HepG2 (cell line): Measurements from ENCODE around the gene ZFAND3. TPM values are rescaled to one million over a fixed set of nuclear protein-coding genes. Genes with fewer than 3 reads are reported as not detected.

ENCODE experiments used
- CREM ChIP-seq, 2 experiments: sonication (generic) in 1 of 2; formaldehyde crosslinking in 1 of 2; IDR thresholded peaks; 2 replicates each; pipeline versions ENCODE4 v1.4.0 to v1.6.1; 2016 to 2020; ENCODE audit warnings: antibody characterized with exemption in 1 of 2, mild to moderate bottlenecking in 1 of 2, missing genetic modification reagents in 1 of 2
- EHMT2 ChIP-seq: fragments of 200-600 bp; sonication (generic); IDR thresholded peaks from 2 replicates; pipeline ENCODE4 v1.7.0; 2017; ENCODE audit warnings: antibody characterized with exemption, low read depth, low read length, borderline replicate concordance
- FOXJ3 ChIP-seq: sonication (generic); formaldehyde crosslinking; IDR thresholded peaks from 2 replicates; pipeline ENCODE4 v1.4.0; 2020; ENCODE audit warnings: missing genetic modification reagents, mild to moderate bottlenecking, borderline replicate concordance
- IKZF1 ChIP-seq: fragments of 450-650 bp; IDR thresholded peaks from 2 replicates; pipeline ENCODE4 v1.7.1; 2016
- IRF2 ChIP-seq: IDR thresholded peaks from 2 replicates; pipeline ENCODE4 v1.6.1; 2018; ENCODE audit warnings: missing genetic modification reagents, missing compliant biosample characterization
- KAT2B ChIP-seq: fragments of 150-350 bp; IDR thresholded peaks from 2 replicates; pipeline ENCODE4 v1.6.1; 2014; ENCODE audit warnings: low read depth, low read length, borderline replicate concordance
- KAT8 ChIP-seq: IDR thresholded peaks from 2 replicates; pipeline ENCODE4 v1.6.1; 2016; ENCODE audit warnings: missing genetic modification reagents, missing compliant biosample characterization
- KDM1A ChIP-seq: IDR thresholded peaks from 2 replicates; pipeline ENCODE4 v1.6.1; 2016; ENCODE audit warnings: missing compliant biosample characterization
- MAFK ChIP-seq, 2 experiments: IDR thresholded peaks in 1 of 2; conservative IDR thresholded peaks in 1 of 2; 2 replicates each; pipeline ENCODE4 v1.6.1; 2011; ENCODE audit warnings: improper control_type of control experiment in 2 of 2, low read length in 2 of 2
- MED1 ChIP-seq: sonication (generic); formaldehyde crosslinking; IDR thresholded peaks from 2 replicates; pipeline ENCODE4 v1.4.0; 2020; ENCODE audit warnings: missing genetic modification reagents
- MXI1 ChIP-seq: IDR thresholded peaks from 3 replicates; pipeline ENCODE4 v1.6.1; 2012; ENCODE audit warnings: low read depth, low read length, inconsistent platforms, borderline replicate concordance
- NFIC ChIP-seq: IDR thresholded peaks from 2 replicates; pipeline ENCODE4 v1.6.1; 2012; ENCODE audit warnings: mild to moderate bottlenecking, low read length, inconsistent platforms
- NFYB ChIP-seq: sonication (generic); formaldehyde crosslinking; IDR thresholded peaks from 2 replicates; pipeline ENCODE4 v1.4.0; 2020; ENCODE audit warnings: missing genetic modification reagents
- NKX3-1 ChIP-seq: sonication (generic); formaldehyde crosslinking; IDR thresholded peaks from 2 replicates; pipeline ENCODE4 v1.5.0; 2020; ENCODE audit warnings: missing genetic modification reagents
- POLR2G ChIP-seq: fragments of 200-400 bp; formaldehyde crosslinking; IDR thresholded peaks from 2 replicates; pipeline ENCODE4 v1.6.1; 2018; ENCODE audit warnings: mild to moderate bottlenecking, low read depth, low read length, moderate library complexity
- RXRB ChIP-seq: IDR thresholded peaks from 2 replicates; pipeline ENCODE4 v1.6.1; 2016; ENCODE audit warnings: borderline replicate concordance, missing genetic modification reagents, missing compliant biosample characterization
- TCF7 ChIP-seq: sonication (generic); IDR thresholded peaks from 2 replicates; pipeline ENCODE4 v1.6.1; 2016; ENCODE audit warnings: antibody characterized with exemption, low read depth
- TCF7L2 ChIP-seq: IDR thresholded peaks from 2 replicates; pipeline ENCODE4 v1.6.1; 2011; ENCODE audit warnings: mild to moderate bottlenecking, low read depth, low read length, moderate library complexity
- TEAD3 ChIP-seq: optimal IDR thresholded peaks from 2 replicates; pipeline ENCODE3; 2016; ENCODE audit warnings: borderline replicate concordance
- ZIK1 ChIP-seq: sonication (generic); formaldehyde crosslinking; IDR thresholded peaks from 2 replicates; pipeline ENCODE4 v1.5.0; 2020; ENCODE audit warnings: mild to moderate bottlenecking, low read depth, missing genetic modification reagents, borderline replicate concordance
- ZKSCAN8 ChIP-seq: IDR thresholded peaks from 2 replicates; pipeline ENCODE4 v1.6.1; 2016; ENCODE audit warnings: borderline replicate concordance, missing genetic modification reagents, missing compliant biosample characterization
- ZMYM3 ChIP-seq: sonication (generic); formaldehyde crosslinking; IDR thresholded peaks from 2 replicates; pipeline ENCODE4 v1.5.1; 2020; ENCODE audit warnings: mild to moderate bottlenecking, missing genetic modification reagents
- ZNF329 ChIP-seq: sonication (generic); formaldehyde crosslinking; IDR thresholded peaks from 2 replicates; pipeline ENCODE4 v1.9.0; 2021; ENCODE audit warnings: low read depth, mild to moderate bottlenecking, missing genetic modification reagents
- ZNF337 ChIP-seq: sonication (generic); formaldehyde crosslinking; IDR thresholded peaks from 2 replicates; pipeline ENCODE4 v1.5.1; 2020; ENCODE audit warnings: missing genetic modification reagents, low read depth, mild to moderate bottlenecking, borderline replicate concordance
- ZSCAN29 ChIP-seq: sonication (generic); formaldehyde crosslinking; conservative IDR thresholded peaks from 2 replicates; pipeline ENCODE4 v1.4.0; 2020; ENCODE audit warnings: mild to moderate bottlenecking, missing genetic modification reagents
- polyA plus RNA-seq, 8 experiments: library from polyadenylated mRNA; depleted of rRNA in 3 of 8; stranded (reverse) in 7 of 8; unstranded in 1 of 8; fragments of >200 nt; fragmentation: Illumina TruSeq in 4 of 8; extraction: Trizol in 4 of 8; gene quantifications; 2 replicates each; pipeline versions ENCODE4 v1.2.1 to v1.2.3, GENCODE V29; 2011 to 2016; ENCODE audit warnings: low read depth in 4 of 8, missing spikeins in 1 of 8, mixed read lengths in 1 of 8; ENCODE audit not compliant: insufficient read depth in 1 of 8
- total RNA-seq, 5 experiments: library from RNA; depleted of rRNA; stranded (reverse); fragments of >200 nt; fragmentation: Illumina TruSeq; extraction: Trizol; gene quantifications; 2 replicates each; pipeline ENCODE4 v1.2.3, GENCODE V29; 2016; ENCODE audit warnings: low read depth in 1 of 5
- TF ChIP-seq, protein P1 (sequence below): sonication (generic); formaldehyde crosslinking; IDR thresholded peaks from 2 replicates; pipeline ENCODE4 v1.8.0; 2022; ENCODE audit warnings: mild to moderate bottlenecking, missing genetic modification reagents; ENCODE audit not compliant: insufficient replicate concordance
- TF ChIP-seq, protein P2 (sequence below): IDR thresholded peaks from 2 replicates; pipeline ENCODE4 v1.6.1; 2016; ENCODE audit warnings: low read depth
- TF ChIP-seq, protein P3 (sequence below): sonication (generic); formaldehyde crosslinking; IDR thresholded peaks from 2 replicates; pipeline ENCODE4 v1.5.0; 2020; ENCODE audit warnings: missing genetic modification reagents

Gene ZFAND3
- total and polyA plus RNA-seq, 2 of the 13 experiments (the other 11 are each of a cell fraction or from before 2014, with no cell fraction given), result 16.4 to 17.1 TPM

DNA sequence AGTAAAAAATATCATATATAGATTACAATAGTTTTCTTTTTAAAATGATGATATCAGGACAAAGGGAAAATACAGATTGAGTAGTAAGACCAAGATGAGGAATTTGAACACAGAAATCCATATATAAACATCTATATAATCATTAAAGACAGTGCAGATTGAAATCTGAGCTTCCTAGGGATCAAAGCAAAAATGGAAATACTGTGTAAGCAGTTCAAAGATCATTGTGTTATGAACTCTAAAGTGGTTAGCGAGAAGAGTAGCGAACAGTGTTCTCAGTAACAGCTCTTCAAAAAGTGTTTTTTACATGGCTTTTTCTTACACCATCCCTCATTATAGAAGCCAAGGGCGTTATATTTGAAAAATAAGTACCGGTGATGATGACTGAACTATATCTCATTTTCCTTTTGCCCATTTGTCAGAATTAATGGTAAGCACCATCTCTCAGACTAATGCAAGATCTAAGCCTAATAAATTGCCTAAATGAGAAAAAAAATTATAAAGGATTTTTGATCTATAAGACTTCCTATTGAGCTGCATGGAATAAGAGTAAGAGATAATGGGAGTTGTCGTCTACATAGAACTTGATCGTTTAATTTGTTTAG, 226.3 kb downstream of the ZFAND3 start (continued):
- peak; percentile 67; the same call in 1 of the 2 replicates for TF ChIP-seq NKX3-1
- no peak for TF ChIP-seq MXI1
- TF ChIP-seq KAT2B, result peak; percentile 54
- TF ChIP-seq ZNF329, result no peak
- peak; percentile 86 for TF ChIP-seq TCF7L2
- no peak for TF ChIP-seq IKZF1
- TF ChIP-seq ZMYM3 (CRISPR knock-in tag), result no peak
- TF ChIP-seq ZIK1 (CRISPR knock-in tag), result no peak
- TF ChIP-seq NFYB (CRISPR knock-in tag), result no peak
- 0 out of 2 replicates have a peak, but pooled peaks have one; percentile 48 for TF ChIP-seq KDM1A (CRISPR knock-in tag)
- no peak for TF ChIP-seq POLR2G
- TF ChIP-seq TCF7, result peak; percentile 92
- TF ChIP-seq ZNF337 (CRISPR knock-in tag), result no peak
- peak; percentile 59; the same call in 1 of the 2 replicates for TF ChIP-seq EHMT2
- peak; percentile 80; the same call in 1 of the 2 replicates for TF ChIP-seq RXRB
- peak; percentile 39; the same call in 1 of the 2 replicates for TF ChIP-seq ZKSCAN8 (CRISPR knock-in tag)
- peak; percentile 81 for TF ChIP-seq CREM (IDR thresholded peaks at IDR 0.05)
- no peak for TF ChIP-seq CREM (CRISPR knock-in tag; IDR thresholded peaks at IDR 0.05)
- TF ChIP-seq IRF2 (CRISPR knock-in tag), result peak; percentile 78; the same call in 1 of the 2 replicates
- TF ChIP-seq MAFK (conservative IDR thresholded peaks at IDR 0.05 in 1 of 2, IDR thresholded peaks at IDR 0.05 in 1 of 2; ENCODE audit: low read length in 2 of 2), result peak in 1 of 2 experiments; percentile 41; a peak in 2 of 4 replicates
- TF ChIP-seq, protein P1, sequence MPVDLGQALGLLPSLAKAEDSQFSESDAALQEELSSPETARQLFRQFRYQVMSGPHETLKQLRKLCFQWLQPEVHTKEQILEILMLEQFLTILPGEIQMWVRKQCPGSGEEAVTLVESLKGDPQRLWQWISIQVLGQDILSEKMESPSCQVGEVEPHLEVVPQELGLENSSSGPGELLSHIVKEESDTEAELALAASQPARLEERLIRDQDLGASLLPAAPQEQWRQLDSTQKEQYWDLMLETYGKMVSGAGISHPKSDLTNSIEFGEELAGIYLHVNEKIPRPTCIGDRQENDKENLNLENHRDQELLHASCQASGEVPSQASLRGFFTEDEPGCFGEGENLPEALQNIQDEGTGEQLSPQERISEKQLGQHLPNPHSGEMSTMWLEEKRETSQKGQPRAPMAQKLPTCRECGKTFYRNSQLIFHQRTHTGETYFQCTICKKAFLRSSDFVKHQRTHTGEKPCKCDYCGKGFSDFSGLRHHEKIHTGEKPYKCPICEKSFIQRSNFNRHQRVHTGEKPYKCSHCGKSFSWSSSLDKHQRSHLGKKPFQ (CRISPR knock-in tag), result peak; percentile 62
- peak; percentile 65 for TF ChIP-seq TEAD3
- peak; percentile 38; the same call in 1 of the 2 replicates for TF ChIP-seq KAT8
- 0 out of 2 replicates have a peak, but pooled peaks have one; percentile 39 for TF ChIP-seq ZSCAN29
- TF ChIP-seq MED1 (CRISPR knock-in tag), result peak; percentile 70; the same call in 1 of the 2 replicates
- TF ChIP-seq, protein P2, sequence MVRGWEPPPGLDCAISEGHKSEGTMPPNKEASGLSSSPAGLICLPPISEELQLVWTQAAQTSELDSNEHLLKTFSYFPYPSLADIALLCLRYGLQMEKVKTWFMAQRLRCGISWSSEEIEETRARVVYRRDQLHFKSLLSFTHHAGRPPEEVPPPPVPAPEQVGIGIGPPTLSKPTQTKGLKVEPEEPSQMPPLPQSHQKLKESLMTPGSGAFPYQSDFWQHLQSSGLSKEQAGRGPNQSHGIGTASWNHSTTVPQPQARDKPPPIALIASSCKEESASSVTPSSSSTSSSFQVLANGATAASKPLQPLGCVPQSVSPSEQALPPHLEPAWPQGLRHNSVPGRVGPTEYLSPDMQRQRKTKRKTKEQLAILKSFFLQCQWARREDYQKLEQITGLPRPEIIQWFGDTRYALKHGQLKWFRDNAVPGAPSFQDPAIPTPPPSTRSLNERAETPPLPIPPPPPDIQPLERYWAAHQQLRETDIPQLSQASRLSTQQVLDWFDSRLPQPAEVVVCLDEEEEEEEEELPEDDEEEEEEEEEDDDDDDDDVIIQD (CRISPR knock-in tag), result peak; percentile 84; the same call in 1 of the 2 replicates
- TF ChIP-seq NFIC, result peak; percentile 77; the same call in 1 of the 2 replicates
- TF ChIP-seq FOXJ3 (CRISPR knock-in tag), result peak; percentile 88; the same call in 1 of the 2 replicates
- TF ChIP-seq, protein P3, sequence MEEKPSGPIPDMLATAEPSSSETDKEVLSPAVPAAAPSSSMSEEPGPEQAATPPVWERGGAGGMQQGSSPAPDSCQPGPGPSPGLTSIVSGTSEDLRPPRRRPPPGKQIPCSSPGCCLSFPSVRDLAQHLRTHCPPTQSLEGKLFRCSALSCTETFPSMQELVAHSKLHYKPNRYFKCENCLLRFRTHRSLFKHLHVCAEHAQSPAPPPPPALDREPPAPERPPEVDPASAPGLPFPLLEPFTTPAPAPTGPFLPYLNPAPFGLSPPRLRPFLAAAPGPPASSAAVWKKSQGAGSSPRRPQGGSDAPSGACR (CRISPR knock-in tag), result no peak
